Measurements from ENCODE around the gene CD82.

The CD82 gene

DNA sequence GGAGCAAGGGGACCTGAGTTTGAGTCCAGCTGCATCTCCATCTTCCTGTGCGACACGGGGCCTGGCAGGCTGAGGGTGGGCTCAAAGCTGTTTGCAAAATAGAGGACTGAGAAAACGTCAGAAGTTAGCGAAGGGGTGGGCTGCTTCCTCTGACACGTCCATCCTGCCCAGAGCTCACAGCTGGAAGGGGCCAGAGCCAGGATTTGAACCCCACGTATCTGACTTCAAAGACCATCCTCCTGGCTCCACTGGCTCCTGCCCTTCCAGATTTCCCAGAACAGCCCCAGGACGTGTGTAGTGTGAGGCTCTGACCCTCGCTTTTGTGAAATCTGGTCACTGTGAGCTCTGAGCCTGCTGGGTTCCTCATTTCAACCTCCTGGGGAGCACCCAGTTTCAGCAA, 56.3 kb downstream of the CD82 start:
- DNase-seq (ENCODE audit: extremely low read depth, low read depth): no peak
- no peak for TF ChIP-seq CTCF (IDR thresholded peaks at IDR 0.05; ENCODE audit: low read depth, low read length)

DNA sequence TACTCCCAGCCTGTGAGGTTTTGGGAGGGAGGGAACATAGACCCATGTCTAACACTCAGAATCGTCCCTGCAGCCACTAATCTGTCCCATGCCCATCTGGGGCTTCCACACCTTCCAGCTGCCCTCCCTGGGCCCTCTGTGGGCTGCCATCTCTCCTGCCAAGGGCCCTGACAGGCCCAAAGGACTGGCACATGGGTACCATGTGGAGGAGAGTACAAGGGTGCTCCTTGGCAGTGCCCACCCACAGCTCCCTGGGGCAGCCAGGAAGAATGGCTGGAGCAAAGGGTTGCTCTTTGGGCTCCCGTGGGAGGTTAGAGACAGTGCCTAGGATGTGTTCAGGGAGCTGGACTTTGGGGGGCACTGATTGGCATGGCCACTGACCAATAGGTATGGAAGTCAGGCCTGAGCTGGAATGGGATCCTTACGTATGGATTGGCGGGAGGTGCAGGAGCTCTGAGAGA, 56.8 kb downstream of the CD82 start:
- TF ChIP-seq CTCF (IDR thresholded peaks at IDR 0.05; ENCODE audit: low read depth, low read length): no peak

GRCh38 chr11:44622721-44623258, 57.3 kb downstream of the CD82 start:
- TF ChIP-seq CTCF (IDR thresholded peaks at IDR 0.05; ENCODE audit: low read depth, low read length): no peak
- no peak for DNase-seq (ENCODE audit: extremely low read depth, low read depth)

More for the DNA sequence above, 56.8 kb downstream of the CD82 start:
- no peak for DNase-seq (ENCODE audit: extremely low read depth, low read depth)

DNA sequence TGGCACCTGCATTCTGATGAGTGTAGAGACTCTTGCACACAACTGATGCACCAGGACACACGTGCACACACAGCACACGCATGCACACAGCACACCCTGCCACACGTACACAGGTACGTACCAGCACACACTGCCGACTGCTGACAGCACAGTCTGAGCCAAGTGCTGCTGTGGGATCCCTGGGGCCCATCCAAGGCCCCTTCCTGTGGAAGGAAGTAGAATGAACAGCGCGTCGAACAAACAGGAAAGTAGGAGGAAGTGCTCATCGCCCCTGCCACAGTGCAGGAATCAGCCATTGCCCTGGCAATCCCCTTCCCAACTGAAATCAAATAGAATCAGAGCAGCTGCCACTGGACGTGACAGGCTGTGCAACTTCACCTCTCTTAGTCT, 57.9 kb downstream of the CD82 start:
- no peak for DNase-seq (ENCODE audit: extremely low read depth, low read depth)
- no peak for TF ChIP-seq CTCF (IDR thresholded peaks at IDR 0.05; ENCODE audit: low read depth, low read length)

GRCh38 chr11:44623731-44624491, 58.4 kb downstream of the CD82 start:
- no peak for DNase-seq (ENCODE audit: extremely low read depth, low read depth)
- TF ChIP-seq CTCF (IDR thresholded peaks at IDR 0.05; ENCODE audit: low read depth, low read length): no peak

GRCh38 chr11:44624761-44625221, 59.3 kb downstream of the CD82 start:
- TF ChIP-seq CTCF (IDR thresholded peaks at IDR 0.05; ENCODE audit: low read depth, low read length): no peak
- DNase-seq (ENCODE audit: extremely low read depth, low read depth): no peak

DNA sequence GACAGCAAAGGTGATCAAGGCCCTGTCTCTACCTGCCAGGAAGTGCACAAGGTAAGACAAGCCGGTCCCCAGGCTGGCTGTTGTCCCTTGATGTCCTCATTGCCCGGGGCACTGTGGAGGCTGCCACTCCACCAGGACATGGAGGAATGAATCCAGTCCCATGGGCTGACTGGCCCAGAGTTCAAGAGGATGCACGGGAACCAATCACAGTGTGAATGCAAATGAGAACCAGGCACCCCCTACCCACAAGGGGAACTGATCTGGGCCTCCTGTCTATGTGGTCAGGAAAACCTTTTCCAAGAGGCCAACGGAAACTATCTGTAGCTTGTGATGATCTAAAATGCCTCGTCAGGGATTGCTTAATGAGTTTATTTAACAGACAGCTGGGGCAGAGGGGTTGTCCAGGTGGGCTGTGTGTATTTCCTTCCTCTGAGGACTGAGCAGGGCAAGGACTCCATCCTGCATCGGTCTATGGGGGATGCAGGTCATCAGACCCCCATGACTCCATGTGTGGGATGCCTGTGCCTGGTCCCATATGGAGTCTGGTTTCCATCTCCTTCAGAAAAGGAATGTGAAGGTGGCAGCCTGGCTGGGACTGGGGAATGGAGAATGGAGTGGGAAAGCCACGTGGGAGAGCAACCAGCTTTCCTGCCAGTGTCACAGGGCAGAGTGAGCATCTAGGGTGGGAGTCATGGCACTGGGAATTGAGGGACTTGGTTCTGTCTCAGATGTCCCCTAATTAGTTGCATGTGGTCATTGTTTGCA, 60.5 kb downstream of the CD82 start:
- no peak for DNase-seq (ENCODE audit: extremely low read depth, low read depth)
- no peak for TF ChIP-seq CTCF (IDR thresholded peaks at IDR 0.05; ENCODE audit: low read depth, low read length)
